ENCODE data around the gene MED1.

MED1 gene

GRCh38 chr17:39405436-39405835, 45.6 kb downstream of the MED1 start:
- Histone ChIP-seq H3K36me3 (ENCODE audit: insufficient read depth, low read length) (peaks cover 40% of the 10 kb centered on the region), H3K4me1 (ENCODE audit: insufficient read depth, low read length) (peaks cover 4% of the 10 kb centered on the region), H3K9me3 (ENCODE audit: low read length) (no peaks in the 10 kb centered on the region), H2AFZ (ENCODE audit: low read depth, low read length) (no peak overlapping the region), H3K4me3 (ENCODE audit: low read length) (no peak overlapping the region), H3K27me3 (ENCODE audit: insufficient read depth, low read length) (no peaks in the 10 kb centered on the region)

- no peaks in the 10 kb centered on the region for H3K27me3 ChIP-seq (ENCODE audit: insufficient read depth, low read length)
- H3K4me3 ChIP-seq (ENCODE audit: low read length), result no peak overlapping the region
- peaks cover 34% of the 10 kb centered on the region for H3K36me3 ChIP-seq (ENCODE audit: insufficient read depth, low read length)
- H2AFZ ChIP-seq (ENCODE audit: low read depth, low read length), result no peak overlapping the region
- peaks cover 11% of the 10 kb centered on the region for H3K4me1 ChIP-seq (ENCODE audit: insufficient read depth, low read length)
- H3K9me3 ChIP-seq (ENCODE audit: low read length), result no peaks in the 10 kb centered on the region
Observed at GRCh38 chr17:39404542-39405378, 46.3 kb downstream of the MED1 start.

- no peak overlapping the region for H2AFZ ChIP-seq (ENCODE audit: low read depth, low read length)
- no peaks in the 10 kb centered on the region for H3K27me3 ChIP-seq (ENCODE audit: insufficient read depth, low read length)
- peaks cover 16% of the 10 kb centered on the region for H3K36me3 ChIP-seq (ENCODE audit: insufficient read depth, low read length)
- H3K4me3 ChIP-seq (ENCODE audit: low read length), result peak overlapping the region; percentile 98
- peaks cover 17% of the 10 kb centered on the region for H3K4me1 ChIP-seq (ENCODE audit: insufficient read depth, low read length)
- H3K9me3 ChIP-seq (ENCODE audit: low read length), result no peaks in the 10 kb centered on the region
Observed at GRCh38 chr17:39402890-39403605, 48.0 kb downstream of the MED1 start.

- Histone ChIP-seq H3K4me3 (ENCODE audit: low read length) (peak overlapping the region; percentile 98), H3K36me3 (ENCODE audit: insufficient read depth, low read length) (peaks cover 10% of the 10 kb centered on the region), H2AFZ (ENCODE audit: low read depth, low read length) (peak overlapping the region; percentile 81), H3K4me1 (ENCODE audit: insufficient read depth, low read length) (peaks cover 17% of the 10 kb centered on the region), H3K27me3 (ENCODE audit: insufficient read depth, low read length) (no peaks in the 10 kb centered on the region), H3K9me3 (ENCODE audit: low read length) (no peaks in the 10 kb centered on the region)
Observed at GRCh38 chr17:39402244-39402889, 48.7 kb downstream of the MED1 start.

- Histone ChIP-seq H3K36me3 (ENCODE audit: insufficient read depth, low read length) (peaks cover 7% of the 10 kb centered on the region), H3K4me3 (ENCODE audit: low read length) (peak within 1 kb of the TSS; percentile 98), H2AFZ (ENCODE audit: low read depth, low read length) (peak within 1 kb of the TSS; percentile 81), H3K27me3 (ENCODE audit: insufficient read depth, low read length) (no peaks in the 10 kb centered on the region), H3K4me1 (ENCODE audit: insufficient read depth, low read length) (peaks cover 17% of the 10 kb centered on the region), H3K9me3 (ENCODE audit: low read length) (no peaks in the 10 kb centered on the region)
Observed at GRCh38 chr17:39401412-39402243, 49.4 kb downstream of the MED1 start, which contains the start of gene FBXL20. Gene FBXL20 (minus strand): TSS chr17:39401626. CDS start chr17:39401402, 224 bp downstream.

GRCh38 chr17:39400547-39401411, 50.3 kb downstream of the MED1 start:
- no peaks in the 10 kb centered on the region for H3K9me3 ChIP-seq (ENCODE audit: low read length)
- H3K4me1 ChIP-seq (ENCODE audit: insufficient read depth, low read length), result peaks cover 17% of the 10 kb centered on the region
- peaks cover 4% of the 10 kb centered on the region for H3K36me3 ChIP-seq (ENCODE audit: insufficient read depth, low read length)
- H3K4me3 ChIP-seq (ENCODE audit: low read length), result peak overlapping the region; percentile 98
- H3K27me3 ChIP-seq (ENCODE audit: insufficient read depth, low read length), result no peaks in the 10 kb centered on the region
- peak overlapping the region; percentile 81 for H2AFZ ChIP-seq (ENCODE audit: low read depth, low read length)

- Histone ChIP-seq H3K27me3 (ENCODE audit: insufficient read depth, low read length) (no peaks in the 10 kb centered on the region), H2AFZ (ENCODE audit: low read depth, low read length) (no peak overlapping the region), H3K4me1 (ENCODE audit: insufficient read depth, low read length) (peaks cover 17% of the 10 kb centered on the region), H3K9me3 (ENCODE audit: low read length) (no peaks in the 10 kb centered on the region), H3K4me3 (ENCODE audit: low read length) (peak overlapping the region; percentile 98), H3K36me3 (ENCODE audit: insufficient read depth, low read length) (peaks cover 2% of the 10 kb centered on the region)
Observed at GRCh38 chr17:39399791-39400190, 51.3 kb downstream of the MED1 start.

GRCh38 chr17:39393736-39394135, 57.3 kb downstream of the MED1 start:
- Histone ChIP-seq H3K4me1 (ENCODE audit: insufficient read depth, low read length) (no peaks in the 10 kb centered on the region), H3K4me3 (ENCODE audit: low read length) (no peak overlapping the region), H3K9me3 (ENCODE audit: low read length) (no peaks in the 10 kb centered on the region), H2AFZ (ENCODE audit: low read depth, low read length) (no peak overlapping the region), H3K36me3 (ENCODE audit: insufficient read depth, low read length) (no peaks in the 10 kb centered on the region), H3K27me3 (ENCODE audit: insufficient read depth, low read length) (no peaks in the 10 kb centered on the region)

GRCh38 chr17:39391448-39391847, 59.6 kb downstream of the MED1 start:
- Histone ChIP-seq H3K9me3 (ENCODE audit: low read length) (no peaks in the 10 kb centered on the region), H3K4me1 (ENCODE audit: insufficient read depth, low read length) (no peaks in the 10 kb centered on the region), H3K27me3 (ENCODE audit: insufficient read depth, low read length) (no peaks in the 10 kb centered on the region), H2AFZ (ENCODE audit: low read depth, low read length) (no peak overlapping the region), H3K36me3 (ENCODE audit: insufficient read depth, low read length) (peaks cover 5% of the 10 kb centered on the region), H3K4me3 (ENCODE audit: low read length) (no peak overlapping the region)

GRCh38 chr17:39385040-39385439, 66.0 kb downstream of the MED1 start:
- no peaks in the 10 kb centered on the region for H3K9me3 ChIP-seq (ENCODE audit: low read length)
- H3K4me1 ChIP-seq (ENCODE audit: insufficient read depth, low read length), result no peaks in the 10 kb centered on the region
- H3K36me3 ChIP-seq (ENCODE audit: insufficient read depth, low read length), result peaks cover 5% of the 10 kb centered on the region
- H2AFZ ChIP-seq (ENCODE audit: low read depth, low read length), result no peak overlapping the region
- no peak overlapping the region for H3K4me3 ChIP-seq (ENCODE audit: low read length)
- no peaks in the 10 kb centered on the region for H3K27me3 ChIP-seq (ENCODE audit: insufficient read depth, low read length)

GRCh38 chr17:39380144-39380543, 70.9 kb downstream of the MED1 start:
- Histone ChIP-seq H2AFZ (ENCODE audit: low read depth, low read length) (no peak overlapping the region), H3K27me3 (ENCODE audit: insufficient read depth, low read length) (no peaks in the 10 kb centered on the region), H3K4me3 (ENCODE audit: low read length) (no peak overlapping the region), H3K4me1 (ENCODE audit: insufficient read depth, low read length) (no peaks in the 10 kb centered on the region), H3K9me3 (ENCODE audit: low read length) (no peaks in the 10 kb centered on the region), H3K36me3 (ENCODE audit: insufficient read depth, low read length) (no peaks in the 10 kb centered on the region)

- no peak overlapping the region for H2AFZ ChIP-seq (ENCODE audit: low read depth, low read length)
- no peaks in the 10 kb centered on the region for H3K27me3 ChIP-seq (ENCODE audit: insufficient read depth, low read length)
- peaks cover 1% of the 10 kb centered on the region for H3K36me3 ChIP-seq (ENCODE audit: insufficient read depth, low read length)
- H3K9me3 ChIP-seq (ENCODE audit: low read length), result no peaks in the 10 kb centered on the region
- H3K4me3 ChIP-seq (ENCODE audit: low read length), result no peak overlapping the region
- H3K4me1 ChIP-seq (ENCODE audit: insufficient read depth, low read length), result no peaks in the 10 kb centered on the region
Observed at GRCh38 chr17:39376434-39376833, 74.6 kb downstream of the MED1 start.

Data from neuron (in vitro differentiated cells).